ENCODE results near the gene SECTM1.
"Not testable (repeated sequence)": the region's sequence is repeated elsewhere in the genome, so short reads cannot be mapped to it uniquely, and the experiment has no call there.

The SECTM1 gene

GRCh38 chr17:82370471-82371332 is 37.1 kb upstream of the SECTM1 start:
- in situ Hi-C loops (cut with MboI; ENCODE audit: low sequenced_read_pairs) = no loop called here

- in situ Hi-C loops (cut with MboI; ENCODE audit: low sequenced_read_pairs) = no loop called here
These were observed 35.6 kb upstream of the SECTM1 start for GRCh38 chr17:82369211-82369610.

DNA sequence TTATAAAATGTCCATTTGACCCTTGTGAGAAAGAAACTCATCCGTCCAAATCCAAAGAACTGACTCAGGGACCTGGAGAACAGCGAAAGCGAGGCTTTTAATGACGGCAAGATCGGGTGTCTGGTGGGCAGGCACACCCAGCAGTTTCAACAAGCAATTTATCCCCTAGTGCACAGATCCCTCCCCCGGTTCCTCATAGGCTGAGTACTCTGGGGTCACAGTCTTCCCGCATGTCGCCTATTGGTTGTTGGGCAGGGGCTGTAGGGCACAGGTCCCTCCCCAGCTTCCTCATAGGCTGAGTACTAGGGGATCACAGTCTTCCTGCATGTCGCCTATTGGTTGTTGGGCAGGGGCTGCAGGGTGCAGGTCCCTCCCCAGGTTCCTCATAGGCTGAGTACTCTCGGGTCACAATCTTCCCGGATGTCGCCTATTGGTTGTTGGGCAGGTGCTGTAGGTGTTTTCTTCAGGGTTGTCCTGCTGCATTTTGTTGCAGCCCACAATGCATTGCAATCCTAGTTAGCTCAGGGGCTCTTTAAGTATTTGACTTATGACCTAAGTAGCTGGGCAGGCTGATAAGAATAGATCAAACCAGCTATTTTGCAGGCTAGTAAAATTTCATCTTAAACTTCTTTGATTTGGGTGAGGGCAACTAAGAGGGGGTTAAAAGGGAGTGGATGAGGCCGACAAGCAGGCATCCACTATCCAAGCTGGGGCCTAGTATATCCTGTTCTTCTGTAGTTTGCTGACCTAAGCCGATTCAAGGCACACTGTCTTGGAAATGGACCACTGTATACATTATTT is 34.4 kb upstream of the SECTM1 start:
- in situ Hi-C loops (cut with MboI; ENCODE audit: low sequenced_read_pairs) = no loop called here

- in situ Hi-C loops (cut with MboI; ENCODE audit: low sequenced_read_pairs) = no loop called here
These were observed 33.2 kb upstream of the SECTM1 start for GRCh38 chr17:82366749-82367148.

DNA sequence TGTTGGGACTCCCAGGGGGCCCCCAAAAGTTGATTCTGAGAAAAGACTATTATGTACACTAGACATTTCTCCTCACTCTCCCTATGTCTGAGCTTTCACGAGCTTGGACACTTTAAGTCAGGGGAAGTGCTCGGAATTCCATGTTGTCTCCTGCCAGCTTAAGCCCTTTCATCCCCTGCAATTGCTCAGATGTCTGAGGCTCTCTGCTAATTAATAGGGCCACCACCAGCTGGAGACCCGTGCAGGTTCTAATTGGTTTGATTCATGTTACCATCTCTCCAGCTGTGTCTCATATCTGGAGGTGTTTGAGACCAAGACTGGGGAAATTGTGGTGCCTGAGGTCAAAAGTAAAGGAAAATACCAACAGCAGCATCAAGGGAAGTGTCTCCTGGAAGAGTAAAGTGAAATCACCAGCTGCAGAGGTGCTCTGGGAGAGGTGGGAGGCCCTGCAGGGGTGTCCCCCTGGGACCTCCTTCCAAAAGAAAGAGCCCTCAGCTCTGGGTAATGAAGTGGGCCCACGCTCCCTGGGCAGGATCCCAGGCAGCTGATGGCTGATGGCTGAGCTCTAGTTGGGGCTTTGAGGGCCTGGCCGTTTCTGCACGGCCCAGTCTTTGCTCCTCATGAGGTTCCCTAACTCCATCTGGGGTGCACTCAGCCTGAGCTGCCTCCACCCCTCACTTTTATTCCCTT is 32.2 kb upstream of the SECTM1 start:
- in situ Hi-C loops (cut with MboI; ENCODE audit: low sequenced_read_pairs) = no loop called here

GRCh38 chr17:82361885-82362633 is 28.5 kb upstream of the SECTM1 start:
- in situ Hi-C loops (cut with MboI; ENCODE audit: low sequenced_read_pairs) = no loop called here

- in situ Hi-C loops (cut with MboI; ENCODE audit: low sequenced_read_pairs) = not testable (repeated sequence)
These were observed 26.0 kb upstream of the SECTM1 start for GRCh38 chr17:82359451-82360074.

DNA sequence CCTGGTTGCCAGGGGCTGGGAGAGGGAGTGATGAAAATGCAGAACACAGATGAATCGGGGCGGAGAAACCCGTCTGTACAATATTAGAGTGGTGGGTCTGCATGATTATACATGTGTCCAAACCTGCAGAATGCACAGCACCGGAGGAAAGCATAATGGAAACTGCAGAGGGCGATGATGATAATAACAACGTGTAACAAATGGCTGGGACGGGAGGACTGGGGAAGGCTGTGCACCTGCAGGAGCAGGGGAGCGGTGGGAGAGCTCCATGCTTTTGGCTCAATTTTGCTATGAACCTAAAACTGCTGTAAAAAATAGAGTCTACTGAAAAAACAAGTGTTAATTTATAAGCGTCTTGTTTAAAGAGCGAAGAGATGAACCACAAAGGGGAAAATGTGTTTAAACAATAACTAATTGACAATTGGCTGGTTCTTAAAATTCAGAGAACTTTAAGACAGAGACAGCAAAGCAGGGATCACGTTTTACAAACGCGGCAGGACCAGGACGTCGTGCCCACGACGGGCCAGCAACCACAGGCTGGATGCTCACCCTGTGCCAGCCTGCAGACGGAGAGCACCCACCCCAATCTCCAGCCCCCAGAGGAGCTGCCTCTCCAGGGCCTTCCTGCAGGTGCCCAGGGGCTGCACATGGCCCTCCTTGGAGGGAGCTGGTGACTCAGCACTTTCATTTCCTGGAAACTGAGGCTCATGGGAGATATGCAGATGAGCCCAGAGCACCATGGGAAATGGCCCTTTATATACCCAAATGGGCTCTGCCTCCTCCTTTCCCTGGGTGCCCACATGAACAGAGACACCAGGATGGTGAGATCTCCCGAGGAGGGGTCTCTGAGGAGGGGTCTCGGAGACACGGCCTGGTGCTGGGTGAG is 25.1 kb upstream of the SECTM1 start, which contains the start of gene TEX19:
Gene TEX19 (plus strand): TSS at position 783 of the 886 bp plus-strand sequence. CDS start 2,904 bp downstream, outside the sequence.
- in situ Hi-C loops (cut with MboI; ENCODE audit: low sequenced_read_pairs) = no loop called here

DNA sequence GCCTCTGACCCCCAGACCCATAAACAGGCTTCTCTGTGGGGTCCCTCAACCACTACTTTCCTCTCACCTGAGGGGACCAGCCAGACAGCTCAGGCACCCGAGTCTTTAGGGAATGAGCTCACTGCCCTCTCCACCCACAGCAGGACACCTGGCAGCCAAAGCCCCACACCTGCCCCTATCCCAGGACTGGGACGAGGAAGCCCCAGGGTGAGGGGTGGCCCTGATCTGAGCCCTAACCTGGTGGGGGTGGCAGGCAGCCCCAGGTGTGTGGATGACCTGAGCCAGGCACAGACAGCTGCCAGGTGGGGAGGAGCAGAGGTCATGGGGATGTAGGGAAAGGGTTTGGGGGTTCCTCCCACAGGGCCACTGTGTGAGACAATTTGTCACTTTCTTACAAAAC is 23.8 kb upstream of the SECTM1 start:
- in situ Hi-C loops (cut with MboI; ENCODE audit: low sequenced_read_pairs) = no loop called here

DNA sequence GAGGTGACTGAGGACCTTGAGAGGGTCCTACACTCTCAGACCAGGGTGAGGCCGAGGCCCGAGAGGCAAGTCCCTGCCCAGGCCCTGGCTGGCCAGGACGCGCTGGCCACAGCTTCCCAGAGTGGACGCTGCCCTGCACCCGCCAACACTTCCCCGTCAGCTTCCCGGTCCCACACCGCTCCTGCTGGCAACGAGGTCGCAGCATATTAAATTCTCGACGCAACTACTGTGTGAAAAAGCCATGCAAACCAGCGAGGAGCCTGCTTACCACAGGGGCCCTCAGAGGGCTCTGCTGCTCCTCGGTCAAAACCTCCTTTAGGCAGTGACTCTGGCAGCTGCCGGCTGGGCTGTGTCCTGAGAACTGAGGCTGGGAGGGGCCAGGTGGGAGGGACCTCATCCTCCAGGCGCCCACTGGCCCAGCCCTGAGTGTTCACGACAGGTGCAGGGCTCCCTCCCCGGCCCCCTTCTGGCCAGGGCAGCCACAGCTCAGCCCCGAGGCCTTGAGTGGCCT is 23.3 kb upstream of the SECTM1 start:
- in situ Hi-C loops (cut with MboI; ENCODE audit: low sequenced_read_pairs) = no loop called here

- in situ Hi-C loops (cut with MboI; ENCODE audit: low sequenced_read_pairs) = no loop called here
These were observed 22.3 kb upstream of the SECTM1 start for GRCh38 chr17:82355770-82356427.

DNA sequence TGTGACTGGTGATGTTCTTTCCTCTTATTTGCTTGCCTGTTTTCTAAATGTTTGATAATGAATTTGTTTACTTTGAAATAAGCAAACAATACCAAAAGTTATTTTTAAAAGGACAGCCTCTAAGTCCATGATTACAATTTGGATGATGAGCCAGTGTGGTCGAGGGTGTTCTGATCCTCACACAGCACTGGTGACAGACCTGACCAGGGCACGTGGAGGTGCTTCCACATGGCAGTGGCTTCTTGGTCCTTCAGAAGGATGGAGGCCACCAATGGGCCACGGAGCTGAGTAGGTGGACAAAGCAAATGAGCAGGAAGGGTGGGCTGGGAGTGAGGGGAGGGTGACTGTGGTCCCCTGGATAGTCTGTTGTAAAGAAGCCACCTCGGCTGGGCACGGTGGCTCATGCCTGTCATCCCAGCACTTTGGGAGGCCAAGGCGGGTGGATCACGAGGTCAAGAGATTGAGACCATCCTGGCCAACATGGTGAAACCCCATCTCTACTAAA is 21.3 kb upstream of the SECTM1 start:
- in situ Hi-C loops (cut with MboI; ENCODE audit: low sequenced_read_pairs) = loop anchor here (5.0 kb wide), 1 partner anchor 57 kb away; no protein-coding TSS in a partner anchor

- in situ Hi-C loops (cut with MboI; ENCODE audit: low sequenced_read_pairs) = loop anchor here (5.0 kb wide), 1 partner anchor 59 kb away; no protein-coding TSS in a partner anchor
These were observed 19.9 kb upstream of the SECTM1 start for GRCh38 chr17:82353484-82353883.

- in situ Hi-C loops (cut with MboI; ENCODE audit: low sequenced_read_pairs) = loop anchor here (5.0 kb wide), 1 partner anchor 60 kb away; no protein-coding TSS in a partner anchor
These were observed 18.3 kb upstream of the SECTM1 start for GRCh38 chr17:82351713-82352488.

DNA sequence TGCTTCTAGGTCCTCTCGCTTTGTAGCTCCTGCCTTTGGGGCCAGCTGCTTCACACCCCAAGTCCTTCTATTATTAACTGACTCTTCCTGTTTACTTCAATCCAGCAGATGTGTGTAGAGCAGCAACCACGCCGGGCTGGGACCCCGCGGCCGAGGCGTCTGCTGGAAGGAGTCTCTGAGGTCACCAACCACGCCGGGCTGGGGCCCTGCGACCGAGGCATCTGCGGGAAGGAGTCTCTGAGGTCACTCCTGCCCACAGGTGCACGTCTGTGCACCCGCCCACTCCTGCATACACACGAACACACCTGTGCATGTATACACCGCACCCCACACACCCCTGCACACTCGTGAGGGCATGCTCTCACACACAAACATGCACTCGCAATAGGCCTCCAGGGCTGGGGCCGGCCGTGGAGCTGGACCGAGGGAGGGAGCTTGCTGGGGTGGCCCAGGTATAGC is 17.7 kb upstream of the SECTM1 start:
- in situ Hi-C loops (cut with MboI; ENCODE audit: low sequenced_read_pairs) = loop anchor here (5.0 kb wide), 1 partner anchor 61 kb away; no protein-coding TSS in a partner anchor

DNA sequence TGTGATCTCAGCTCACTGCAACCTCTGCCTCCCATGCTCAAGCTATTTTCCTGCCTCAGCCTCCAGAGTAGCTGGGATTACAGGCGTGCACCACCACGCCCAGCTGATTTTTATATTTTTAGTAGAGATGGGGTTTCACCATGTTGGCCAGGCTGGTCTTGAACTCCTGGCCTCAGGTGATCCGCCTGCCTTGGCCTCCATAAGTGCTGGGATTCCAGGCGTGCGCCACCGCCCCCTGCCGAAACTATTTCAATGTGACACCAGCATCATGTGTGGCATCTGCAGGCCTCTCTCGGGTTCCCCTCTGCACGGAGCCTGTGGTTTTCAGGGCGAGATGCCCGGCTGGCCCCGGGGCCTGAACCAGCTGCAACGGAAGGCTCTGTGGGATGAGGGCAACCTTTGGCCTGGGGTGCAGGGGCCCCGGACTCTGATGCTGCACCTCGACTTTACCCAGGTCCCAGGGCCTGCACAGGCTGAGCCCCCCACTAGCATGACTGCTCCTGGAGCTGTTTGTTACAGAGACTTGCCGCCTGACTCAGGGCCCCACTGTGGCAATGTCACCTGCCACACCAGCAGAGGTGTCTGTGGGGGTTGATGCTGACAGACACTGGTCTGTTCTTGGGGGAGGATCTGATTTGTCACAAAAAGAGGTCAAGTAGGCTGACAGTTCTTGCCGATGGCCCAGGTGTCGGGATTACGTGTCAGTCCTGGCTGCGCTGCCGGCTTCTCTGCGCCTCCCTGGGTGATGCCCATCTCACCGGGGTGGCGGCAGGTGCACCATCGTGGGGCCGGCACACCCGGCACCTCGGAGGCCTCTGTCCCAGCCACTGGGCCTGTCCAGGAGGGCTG is 16.8 kb upstream of the SECTM1 start:
- in situ Hi-C loops (cut with MboI; ENCODE audit: low sequenced_read_pairs) = loop anchor here (5.0 kb wide), 1 partner anchor 62 kb away; no protein-coding TSS in a partner anchor
